ENCODE data around the gene TMEM240. TPM values are rescaled to one million over a fixed set of nuclear protein-coding genes. Genes with fewer than 3 reads are reported as not detected.

TMEM240 gene
- total and polyA plus RNA-seq, 3 donors from 2014 or later, result 3.6 to 6.3 (median 4.3) TPM

DNA sequence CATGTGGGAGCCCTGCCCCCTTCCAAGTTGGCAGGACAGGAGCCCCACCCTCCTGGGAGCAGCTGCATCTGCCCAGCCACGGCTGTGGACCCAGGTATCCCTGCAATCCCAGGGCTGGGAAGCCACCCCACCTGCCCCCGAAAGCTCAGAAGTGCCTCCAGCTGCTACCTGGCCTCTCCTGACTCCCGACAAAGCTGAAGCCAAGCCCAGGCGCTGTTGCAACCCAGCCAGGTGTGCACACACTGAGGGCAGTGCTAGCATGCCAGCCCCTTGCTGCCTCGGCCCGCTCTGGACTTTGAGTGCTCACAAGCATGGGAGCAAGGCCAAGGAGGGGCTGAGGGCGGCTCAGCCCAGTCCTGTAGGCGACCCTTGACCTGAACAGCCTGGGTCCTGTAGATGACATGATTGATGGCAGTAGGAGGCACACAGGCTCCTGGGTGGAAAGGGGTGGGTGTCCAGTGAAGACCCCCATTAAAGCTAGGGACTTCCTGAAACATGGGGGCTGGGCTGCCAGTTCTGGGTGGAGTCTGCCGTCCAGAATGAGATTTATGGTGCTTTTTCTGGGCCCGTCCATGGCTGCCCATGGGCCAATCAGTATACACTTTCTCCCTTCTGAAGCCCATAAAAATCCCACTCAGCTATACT, 37.1 kb upstream of the TMEM240 start:
- no peak overlapping the region for H3K27ac ChIP-seq
- H3K36me3 ChIP-seq (ENCODE audit: low read depth, missing control alignments), result no peaks in the 10 kb centered on the region
- H3K4me3 ChIP-seq, result no peak overlapping the region
- no peaks in the 10 kb centered on the region for H3K27me3 ChIP-seq
- no peaks in the 10 kb centered on the region for H3K9me3 ChIP-seq
- 47 to 71% methylated on average over 4 to 10 of the region's 10 CpGs for WGBS, 2 donors
- DNase-seq, result no peak
- TF ChIP-seq POLR2A (IDR thresholded peaks at IDR 0.05), result no peak
- TF ChIP-seq, protein P1, sequence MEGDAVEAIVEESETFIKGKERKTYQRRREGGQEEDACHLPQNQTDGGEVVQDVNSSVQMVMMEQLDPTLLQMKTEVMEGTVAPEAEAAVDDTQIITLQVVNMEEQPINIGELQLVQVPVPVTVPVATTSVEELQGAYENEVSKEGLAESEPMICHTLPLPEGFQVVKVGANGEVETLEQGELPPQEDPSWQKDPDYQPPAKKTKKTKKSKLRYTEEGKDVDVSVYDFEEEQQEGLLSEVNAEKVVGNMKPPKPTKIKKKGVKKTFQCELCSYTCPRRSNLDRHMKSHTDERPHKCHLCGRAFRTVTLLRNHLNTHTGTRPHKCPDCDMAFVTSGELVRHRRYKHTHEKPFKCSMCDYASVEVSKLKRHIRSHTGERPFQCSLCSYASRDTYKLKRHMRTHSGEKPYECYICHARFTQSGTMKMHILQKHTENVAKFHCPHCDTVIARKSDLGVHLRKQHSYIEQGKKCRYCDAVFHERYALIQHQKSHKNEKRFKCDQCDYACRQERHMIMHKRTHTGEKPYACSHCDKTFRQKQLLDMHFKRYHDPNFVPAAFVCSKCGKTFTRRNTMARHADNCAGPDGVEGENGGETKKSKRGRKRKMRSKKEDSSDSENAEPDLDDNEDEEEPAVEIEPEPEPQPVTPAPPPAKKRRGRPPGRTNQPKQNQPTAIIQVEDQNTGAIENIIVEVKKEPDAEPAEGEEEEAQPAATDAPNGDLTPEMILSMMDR (IDR thresholded peaks at IDR 0.05), result no peak
- H3K4me1 ChIP-seq, result peaks cover 16% of the 10 kb centered on the region
- intact Hi-C loops (cut with DNase I; ENCODE audit: low total_unique reads), result no loop called here

- DNase-seq, result peak; percentile 95
- H3K27me3 ChIP-seq, result no peaks in the 10 kb centered on the region
- H3K4me3 ChIP-seq, result peak within 1 kb of the TSS; percentile 99 to 100
- TF ChIP-seq, protein P1 (IDR thresholded peaks at IDR 0.05), result peak in 1 of 3 experiments; percentile 7
- no peak for TF ChIP-seq POLR2A (IDR thresholded peaks at IDR 0.05)
- WGBS, 2 donors, result 0 to 1% methylated on average over 40 to 74 of the region's 87 CpGs
- peak within 1 kb of the TSS; percentile 96 to 98 for H3K27ac ChIP-seq
- H3K4me1 ChIP-seq, result peaks cover 22% of the 10 kb centered on the region
- intact Hi-C loops (cut with DNase I; ENCODE audit: low total_unique reads), result no loop called here
- H3K9me3 ChIP-seq, result no peaks in the 10 kb centered on the region
- no peaks in the 10 kb centered on the region for H3K36me3 ChIP-seq (ENCODE audit: low read depth, missing control alignments)
These were observed 34.5 kb upstream of the TMEM240 start, which contains the start of gene SSU72 for GRCh38 chr1:1574721-1575537. TSS of gene SSU72 (minus strand) at chr1:1574863. CDS start at chr1:1574557, 306 bp downstream.

GRCh38 chr1:1573843-1574720, 33.7 kb upstream of the TMEM240 start:
- peak overlapping the region; percentile 99 to 100 for H3K4me3 ChIP-seq
- DNase-seq, result peak; percentile 70
- TF ChIP-seq, protein P1 (IDR thresholded peaks at IDR 0.05), result no peak
- TF ChIP-seq POLR2A (IDR thresholded peaks at IDR 0.05), result no peak
- peaks cover 29% of the 10 kb centered on the region for H3K4me1 ChIP-seq
- H3K27me3 ChIP-seq, result no peaks in the 10 kb centered on the region
- peak overlapping the region; percentile 96 to 98 for H3K27ac ChIP-seq
- H3K36me3 ChIP-seq (ENCODE audit: low read depth, missing control alignments), result no peaks in the 10 kb centered on the region
- WGBS, 2 donors, result 1% methylated on average over 42 to 96 of the region's 96 CpGs
- no peaks in the 10 kb centered on the region for H3K9me3 ChIP-seq
- intact Hi-C loops (cut with DNase I; ENCODE audit: low total_unique reads), result no loop called here

GRCh38 chr1:1569341-1569740, 28.9 kb upstream of the TMEM240 start:
- H3K4me1 ChIP-seq, result peaks cover 36% of the 10 kb centered on the region
- TF ChIP-seq POLR2A (IDR thresholded peaks at IDR 0.05), result no peak
- TF ChIP-seq, protein P1 (IDR thresholded peaks at IDR 0.05), result no peak
- H3K36me3 ChIP-seq (ENCODE audit: low read depth, missing control alignments), result no peaks in the 10 kb centered on the region
- intact Hi-C loops (cut with DNase I; ENCODE audit: low total_unique reads), result no loop called here
- H3K9me3 ChIP-seq, result no peaks in the 10 kb centered on the region
- peak; percentile 75 for DNase-seq
- H3K27ac ChIP-seq, result peak overlapping the region; percentile 14 to 59
- 39 to 57% methylated on average over 5 to 7 of the region's 7 CpGs for WGBS, 2 donors
- no peak overlapping the region for H3K4me3 ChIP-seq
- no peaks in the 10 kb centered on the region for H3K27me3 ChIP-seq
